Gastroesophageal sphincter (tissue), 4 donors: ENCODE data around the gene MBLAC2. TPM values are rescaled to one million over a fixed set of nuclear protein-coding genes. Genes with fewer than 3 reads are reported as not detected.

Source experiments
- ATAC-seq: fragments of 150-250 bp; one replicate; pipeline ENCODE4 v1.9.1; 2016; ENCODE audit warnings: mild to moderate bottlenecking, moderate library complexity
- H3K27ac ChIP-seq, 4 donors: fragments of 200-600 bp; sonication (generic) in 3 of 4; 1 replicate in 3 of 4; 2 replicates in 1 of 4; pipeline ENCODE4 v1.5.1; 2016 to 2019
- H3K27me3 ChIP-seq: fragments of 200-600 bp; sonication (generic); one replicate; pipeline ENCODE4 v1.5.1; 2019
- H3K36me3 ChIP-seq, 2 donors: fragments of 200-600 bp; sonication (generic); one replicate each; pipeline ENCODE4 v1.5.1; 2019; ENCODE audit warnings: control low read depth in 1 of 2
- H3K4me1 ChIP-seq, 3 donors: fragments of 200-600 bp; sonication (generic); 1 replicate in 2 of 3; 2 replicates in 1 of 3; pipeline ENCODE4 v1.5.1; 2016 to 2019; ENCODE audit warnings: control low read depth in 2 of 3
- H3K4me3 ChIP-seq, 2 donors: fragments of 200-600 bp; sonication (generic); one replicate each; pipeline ENCODE4 v1.5.1; 2019; ENCODE audit warnings: mild to moderate bottlenecking in 1 of 2, moderate library complexity in 1 of 2
- H3K9me3 ChIP-seq, 3 donors: fragments of 200-600 bp; sonication (generic); one replicate each; pipeline ENCODE4 v1.5.1; 2017 to 2019; ENCODE audit warnings: control low read depth in 2 of 3
- EP300 ChIP-seq: sonication (generic); formaldehyde crosslinking; IDR thresholded peaks from one replicate; pipeline ENCODE4 v1.6.1; 2017; ENCODE audit warnings: antibody characterized with exemption, mild to moderate bottlenecking
- POLR2A ChIP-seq, 2 donors: fragments of 450-650 bp; IDR thresholded peaks; one replicate each; pipeline ENCODE4 v1.6.1; 2017; ENCODE audit warnings: antibody characterized with exemption in 2 of 2, mild to moderate bottlenecking in 2 of 2, moderate library complexity in 1 of 2
- POLR2AphosphoS5 ChIP-seq: sonication (generic); formaldehyde crosslinking; IDR thresholded peaks from one replicate; pipeline ENCODE4 v1.6.1; 2017; ENCODE audit warnings: antibody characterized with exemption
- WGBS, 2 donors: methylation state at CpG; one replicate each; pipeline ENCODE4 v1.1.5; 2018; ENCODE audit warnings: low coverage in 1 of 2; 5-methylcytosine and 5-hydroxymethylcytosine counted together
- total RNA-seq, 4 donors: library from RNA; depleted of rRNA; stranded (reverse); fragments of >200 nt; gene quantifications; one replicate each; pipeline ENCODE4 v1.1.0, GENCODE V29; 2016
- TF ChIP-seq, protein P1 (sequence below), 4 experiments: fragments of 200-600 bp in 2 of 4; fragments of 450-650 bp in 2 of 4; sonication (generic) in 1 of 4; IDR thresholded peaks; one replicate each; pipeline ENCODE4 v1.5.1; 2017 to 2019; ENCODE audit warnings: antibody characterized with exemption in 4 of 4, mild to moderate bottlenecking in 2 of 4, moderate library complexity in 2 of 4

MBLAC2 gene
- total RNA-seq, 4 donors from 2014 or later, result 2.3 to 7.8 (median 4.9) TPM

- Histone ChIP-seq H3K4me1 (peaks cover 0 to 4% (median 0%) of the 10 kb centered on the region in 3 donors), H3K4me3 (no peak overlapping the region), H3K36me3 (no peaks in the 10 kb centered on the region), H3K27me3 (no peaks in the 10 kb centered on the region), H3K9me3 (no peaks in the 10 kb centered on the region), H3K27ac (no peak overlapping the region)
- no peak for ATAC-seq
- TF ChIP-seq POLR2AphosphoS5, result no peak
- TF ChIP-seq EP300, result no peak
- TF ChIP-seq, protein P1, sequence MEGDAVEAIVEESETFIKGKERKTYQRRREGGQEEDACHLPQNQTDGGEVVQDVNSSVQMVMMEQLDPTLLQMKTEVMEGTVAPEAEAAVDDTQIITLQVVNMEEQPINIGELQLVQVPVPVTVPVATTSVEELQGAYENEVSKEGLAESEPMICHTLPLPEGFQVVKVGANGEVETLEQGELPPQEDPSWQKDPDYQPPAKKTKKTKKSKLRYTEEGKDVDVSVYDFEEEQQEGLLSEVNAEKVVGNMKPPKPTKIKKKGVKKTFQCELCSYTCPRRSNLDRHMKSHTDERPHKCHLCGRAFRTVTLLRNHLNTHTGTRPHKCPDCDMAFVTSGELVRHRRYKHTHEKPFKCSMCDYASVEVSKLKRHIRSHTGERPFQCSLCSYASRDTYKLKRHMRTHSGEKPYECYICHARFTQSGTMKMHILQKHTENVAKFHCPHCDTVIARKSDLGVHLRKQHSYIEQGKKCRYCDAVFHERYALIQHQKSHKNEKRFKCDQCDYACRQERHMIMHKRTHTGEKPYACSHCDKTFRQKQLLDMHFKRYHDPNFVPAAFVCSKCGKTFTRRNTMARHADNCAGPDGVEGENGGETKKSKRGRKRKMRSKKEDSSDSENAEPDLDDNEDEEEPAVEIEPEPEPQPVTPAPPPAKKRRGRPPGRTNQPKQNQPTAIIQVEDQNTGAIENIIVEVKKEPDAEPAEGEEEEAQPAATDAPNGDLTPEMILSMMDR (IDR thresholded peaks at IDR 0.05), result no peak
- no peak for TF ChIP-seq POLR2A (IDR thresholded peaks at IDR 0.05)
- 34 to 44% methylated on average over 2 of the region's 2 CpGs for WGBS, 2 donors
Observed at GRCh38 chr5:90440644-90441043, 33.9 kb downstream of the MBLAC2 start.

GRCh38 chr5:90438100-90438499 is 36.5 kb downstream of the MBLAC2 start:
- Histone ChIP-seq H3K36me3 (no peaks in the 10 kb centered on the region), H3K4me1 (peaks cover 0 to 4% (median 0%) of the 10 kb centered on the region in 3 donors), H3K9me3 (no peaks in the 10 kb centered on the region), H3K4me3 (no peak overlapping the region), H3K27me3 (no peaks in the 10 kb centered on the region), H3K27ac (no peak overlapping the region)
- TF ChIP-seq, protein P1 (IDR thresholded peaks at IDR 0.05), result no peak
- TF ChIP-seq EP300, result no peak
- no peak for ATAC-seq
- WGBS, 2 donors, result 25 to 38% methylated on average over 1 of the region's 1 CpG

DNA sequence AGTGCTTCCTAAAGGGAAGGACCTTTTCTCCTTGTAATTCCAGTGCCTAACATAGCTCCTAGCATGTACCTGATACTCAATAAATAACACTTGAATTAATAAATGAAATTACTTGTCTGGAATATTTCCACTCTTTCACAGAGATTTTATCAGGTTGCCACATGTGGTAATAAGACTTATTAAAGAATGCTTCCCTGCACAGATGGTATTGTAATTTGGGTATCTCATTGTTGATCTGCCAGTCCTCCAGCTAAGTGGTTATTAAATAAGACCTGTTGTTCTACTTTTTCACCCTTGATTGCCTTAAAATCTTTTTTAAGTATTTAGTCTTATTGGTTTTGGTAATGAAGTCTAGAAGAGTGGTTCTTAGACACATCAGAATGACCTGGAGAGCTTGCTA is 36.9 kb downstream of the MBLAC2 start:
- H3K4me1 ChIP-seq, result peaks cover 0 to 4% (median 0%) of the 10 kb centered on the region in 3 donors
- no peaks in the 10 kb centered on the region for H3K36me3 ChIP-seq
- no peaks in the 10 kb centered on the region for H3K27me3 ChIP-seq
- no peak overlapping the region for H3K4me3 ChIP-seq
- no peaks in the 10 kb centered on the region for H3K9me3 ChIP-seq
- ATAC-seq, result no peak
- H3K27ac ChIP-seq, result no peak overlapping the region
- TF ChIP-seq POLR2AphosphoS5 (no peak), POLR2A (IDR thresholded peaks at IDR 0.05) (no peak)

DNA sequence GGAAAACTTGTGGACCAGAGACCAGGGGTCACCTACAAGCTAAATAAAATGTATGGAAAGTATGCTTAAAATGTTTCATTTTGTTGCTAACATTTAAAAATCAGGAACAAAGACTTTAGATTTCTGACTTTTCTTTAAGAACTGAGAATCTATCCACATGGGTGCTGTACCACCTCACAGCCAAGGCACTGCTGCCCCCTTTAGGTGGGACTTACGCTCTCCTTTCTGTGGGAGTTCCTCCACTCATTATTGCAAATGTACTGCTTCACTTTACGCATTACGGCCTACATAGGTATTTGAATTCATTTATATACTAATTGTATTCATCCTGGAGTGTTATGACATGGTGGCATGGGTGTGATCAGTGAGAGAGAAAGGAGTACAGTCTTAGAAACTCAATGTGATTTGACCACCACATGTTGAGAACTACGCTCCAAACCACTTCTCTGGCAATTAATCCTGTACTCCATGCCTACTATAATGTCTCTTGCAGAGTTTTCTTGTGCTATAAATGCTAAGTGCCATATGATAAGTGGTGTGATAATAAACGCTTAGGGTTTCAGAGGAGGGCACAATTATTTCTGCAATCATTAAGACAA is 40.4 kb downstream of the MBLAC2 start:
- no peak for ATAC-seq
- H3K4me1 ChIP-seq, result no peaks in the 10 kb centered on the region
- no peak overlapping the region for H3K4me3 ChIP-seq
- no peaks in the 10 kb centered on the region for H3K9me3 ChIP-seq
- H3K36me3 ChIP-seq, result no peaks in the 10 kb centered on the region
- no peak overlapping the region for H3K27ac ChIP-seq
- no peak for TF ChIP-seq EP300
- no peak for TF ChIP-seq POLR2AphosphoS5
- TF ChIP-seq, protein P1 (IDR thresholded peaks at IDR 0.05), result peak in 3 of 4 experiments; percentile 13 to 61 (median 23)
- no peak for TF ChIP-seq POLR2A (IDR thresholded peaks at IDR 0.05)
- no peaks in the 10 kb centered on the region for H3K27me3 ChIP-seq
- WGBS, 2 donors, result 41 to 53% methylated on average over 4 to 5 of the region's 5 CpGs

- ATAC-seq, result no peak
- TF ChIP-seq POLR2A (IDR thresholded peaks at IDR 0.05) (no peak), POLR2AphosphoS5 (no peak), EP300 (no peak)
- TF ChIP-seq, protein P1 (IDR thresholded peaks at IDR 0.05), result no peak
Observed at GRCh38 chr5:90424245-90424644, 50.3 kb downstream of the MBLAC2 start.

More at GRCh38 chr5:90424245-90424644, 50.3 kb downstream of the MBLAC2 start:
- Histone ChIP-seq H3K4me1 (no peaks in the 10 kb centered on the region), H3K9me3 (no peaks in the 10 kb centered on the region), H3K4me3 (no peak overlapping the region), H3K36me3 (no peaks in the 10 kb centered on the region), H3K27me3 (no peaks in the 10 kb centered on the region), H3K27ac (no peak overlapping the region)
- 100% methylated on average over 1 of the region's 1 CpG; no CpG with 5 or more reads in 1 of the 2 donors for WGBS, 2 donors
